Stimulated activated effector memory CD8-positive, alpha-beta T cell treated with anti-CD3 and anti-CD28 coated beads, Interleukin-12 subunit alpha, Interleukin-12 subunit beta, amount 100 ng/mL, for 72 hours (primary cell): ENCODE measurements around the gene PTPN4.

ENCODE experiments used
- ATAC-seq: fragments of 150-1000 bp; cut with Tn5 transposase; 2 replicates; pipeline ENCODE4 v1.10.0; 2021
- DNase-seq, 2 donors: peaks; one replicate each; pipeline ENCODE4 v3.0.0; 2021 to 2022; ENCODE audit warnings: low spot score in 2 of 2
- H3K27ac Mint-ChIP-seq: one replicate; pipeline ENCODE4 v1.8.0; 2022; ENCODE audit warnings: mild to moderate bottlenecking, mixed read lengths
- H3K36me3 Mint-ChIP-seq: one replicate; pipeline ENCODE4 v1.8.0; 2022; ENCODE audit warnings: mild to moderate bottlenecking, mixed read lengths
- H3K4me1 Mint-ChIP-seq: one replicate; pipeline ENCODE4 v1.8.0; 2022; ENCODE audit warnings: mixed read lengths
- H3K4me3 Mint-ChIP-seq: one replicate; pipeline ENCODE4 v1.8.0; 2022; ENCODE audit warnings: mild to moderate bottlenecking, mixed read lengths
- H3K9me3 Mint-ChIP-seq: one replicate; pipeline ENCODE4 v1.8.0; 2022; ENCODE audit warnings: mixed read lengths

PTPN4 gene

GRCh38 chr2:119769645-119770044 is 9.9 kb downstream of the PTPN4 start:
- ATAC-seq (no peak), DNase-seq (no peak)
- Mint-ChIP-seq H3K9me3 (no peaks in the 10 kb centered on the region), H3K4me1 (peaks cover 32% of the 10 kb centered on the region), H3K36me3 (no peaks in the 10 kb centered on the region), H3K27ac (no peak overlapping the region), H3K4me3 (no peak overlapping the region)

- Mint-ChIP-seq H3K9me3 (no peaks in the 10 kb centered on the region), H3K36me3 (no peaks in the 10 kb centered on the region), H3K4me1 (peaks cover 21% of the 10 kb centered on the region), H3K4me3 (no peak overlapping the region), H3K27ac (no peak overlapping the region)
- ATAC-seq (no peak), DNase-seq (no peak)
Observed at GRCh38 chr2:119771331-119771730, 11.6 kb downstream of the PTPN4 start.

- H3K27ac Mint-ChIP-seq = no peak overlapping the region
- H3K4me3 Mint-ChIP-seq = no peak overlapping the region
- H3K9me3 Mint-ChIP-seq = no peaks in the 10 kb centered on the region
- no peak for ATAC-seq
- H3K36me3 Mint-ChIP-seq = no peaks in the 10 kb centered on the region
- no peak for DNase-seq
- peaks cover 21% of the 10 kb centered on the region for H3K4me1 Mint-ChIP-seq
Observed at GRCh38 chr2:119772128-119772527, 12.4 kb downstream of the PTPN4 start.

- Mint-ChIP-seq H3K4me1 (peaks cover 21% of the 10 kb centered on the region), H3K27ac (no peak overlapping the region), H3K36me3 (no peaks in the 10 kb centered on the region), H3K4me3 (no peak overlapping the region), H3K9me3 (no peaks in the 10 kb centered on the region)
- ATAC-seq (no peak), DNase-seq (no peak)
Observed at GRCh38 chr2:119772767-119773166, 13.0 kb downstream of the PTPN4 start.

- Mint-ChIP-seq H3K27ac (no peak overlapping the region), H3K9me3 (no peaks in the 10 kb centered on the region), H3K4me1 (peaks cover 30% of the 10 kb centered on the region), H3K4me3 (no peak overlapping the region), H3K36me3 (no peaks in the 10 kb centered on the region)
- ATAC-seq (no peak), DNase-seq (no peak)
Observed at GRCh38 chr2:119774026-119774425, 14.3 kb downstream of the PTPN4 start.

GRCh38 chr2:119775102-119775501 is 15.4 kb downstream of the PTPN4 start:
- Mint-ChIP-seq H3K36me3 (no peaks in the 10 kb centered on the region), H3K9me3 (no peaks in the 10 kb centered on the region), H3K27ac (no peak overlapping the region), H3K4me1 (peaks cover 31% of the 10 kb centered on the region), H3K4me3 (no peak overlapping the region)
- DNase-seq = no peak
- no peak for ATAC-seq

GRCh38 chr2:119782308-119783027 is 22.7 kb downstream of the PTPN4 start:
- H3K36me3 Mint-ChIP-seq = no peaks in the 10 kb centered on the region
- DNase-seq (no peak), ATAC-seq (peak; percentile 94)
- H3K9me3 Mint-ChIP-seq = no peaks in the 10 kb centered on the region
- peak overlapping the region; percentile 10 for H3K27ac Mint-ChIP-seq
- peak overlapping the region; percentile 4 for H3K4me3 Mint-ChIP-seq
- H3K4me1 Mint-ChIP-seq = peaks cover 47% of the 10 kb centered on the region

GRCh38 chr2:119784876-119785275 is 25.2 kb downstream of the PTPN4 start:
- Mint-ChIP-seq H3K4me1 (peaks cover 38% of the 10 kb centered on the region), H3K4me3 (no peak overlapping the region), H3K9me3 (peaks cover 4% of the 10 kb centered on the region), H3K27ac (no peak overlapping the region), H3K36me3 (peaks cover 1% of the 10 kb centered on the region)
- no peak for DNase-seq
- ATAC-seq = no peak

GRCh38 chr2:119786295-119786694 is 26.6 kb downstream of the PTPN4 start:
- Mint-ChIP-seq H3K36me3 (peaks cover 7% of the 10 kb centered on the region), H3K4me1 (peaks cover 31% of the 10 kb centered on the region), H3K9me3 (peaks cover 8% of the 10 kb centered on the region), H3K4me3 (no peak overlapping the region), H3K27ac (no peak overlapping the region)
- no peak for ATAC-seq
- no peak for DNase-seq

GRCh38 chr2:119788752-119789151 is 29.0 kb downstream of the PTPN4 start:
- Mint-ChIP-seq H3K4me3 (no peak overlapping the region), H3K4me1 (peaks cover 16% of the 10 kb centered on the region), H3K36me3 (peaks cover 7% of the 10 kb centered on the region), H3K9me3 (peaks cover 20% of the 10 kb centered on the region), H3K27ac (no peak overlapping the region)
- DNase-seq = no peak
- no peak for ATAC-seq

GRCh38 chr2:119790466-119790865 is 30.7 kb downstream of the PTPN4 start:
- Mint-ChIP-seq H3K36me3 (peaks cover 7% of the 10 kb centered on the region), H3K4me3 (no peak overlapping the region), H3K9me3 (peaks cover 20% of the 10 kb centered on the region), H3K4me1 (peaks cover 11% of the 10 kb centered on the region), H3K27ac (no peak overlapping the region)
- DNase-seq (no peak), ATAC-seq (no peak)

GRCh38 chr2:119792907-119793312 is 33.2 kb downstream of the PTPN4 start:
- peaks cover 7% of the 10 kb centered on the region for H3K36me3 Mint-ChIP-seq
- H3K4me1 Mint-ChIP-seq = peaks cover 13% of the 10 kb centered on the region
- DNase-seq (no peak), ATAC-seq (no peak)
- no peak overlapping the region for H3K27ac Mint-ChIP-seq
- H3K9me3 Mint-ChIP-seq = peaks cover 20% of the 10 kb centered on the region
- H3K4me3 Mint-ChIP-seq = no peak overlapping the region

- peaks cover 13% of the 10 kb centered on the region for H3K4me1 Mint-ChIP-seq
Observed at GRCh38 chr2:119794237-119794636, 34.5 kb downstream of the PTPN4 start.

GRCh38 chr2:119795309-119796303 is 35.9 kb downstream of the PTPN4 start:
- Mint-ChIP-seq H3K27ac (peak overlapping the region; percentile 27), H3K9me3 (peaks cover 14% of the 10 kb centered on the region), H3K4me3 (no peak overlapping the region), H3K4me1 (peaks cover 17% of the 10 kb centered on the region), H3K36me3 (no peaks in the 10 kb centered on the region)
- DNase-seq = no peak
- ATAC-seq = no peak

More at GRCh38 chr2:119794237-119794636, 34.5 kb downstream of the PTPN4 start:
- ATAC-seq (no peak), DNase-seq (no peak)
- Mint-ChIP-seq H3K27ac (no peak overlapping the region), H3K9me3 (peaks cover 18% of the 10 kb centered on the region), H3K36me3 (peaks cover 7% of the 10 kb centered on the region), H3K4me3 (no peak overlapping the region)

- Mint-ChIP-seq H3K36me3 (no peaks in the 10 kb centered on the region), H3K4me3 (no peak overlapping the region), H3K4me1 (peaks cover 57% of the 10 kb centered on the region), H3K27ac (no peak overlapping the region), H3K9me3 (no peaks in the 10 kb centered on the region)
- DNase-seq (no peak), ATAC-seq (peak; percentile 39)
Observed at GRCh38 chr2:119800376-119800902, 40.7 kb downstream of the PTPN4 start.
